IMR-90 (cell line): ENCODE measurements around the gene FLRT1.

Source experiments
- CTCF ChIP-seq: conservative IDR thresholded peaks from 2 replicates; pipeline ENCODE4 v1.5.1; 2012; ENCODE audit warnings: mild to moderate bottlenecking, low read depth, low read length, improper control_type of control experiment
- MXI1 ChIP-seq: IDR thresholded peaks from 2 replicates; pipeline ENCODE4 v1.6.1; 2012; ENCODE audit warnings: low read depth, mild to moderate bottlenecking, low read length, moderate library complexity, borderline replicate concordance

GRCh38 chr11:64001484-64002420 lies 34.0 kb upstream of the FLRT1 start:
- TF ChIP-seq CTCF, result no peak
- TF ChIP-seq MXI1, result no peak
